ENCODE measurements around the gene HACL1.

DNA sequence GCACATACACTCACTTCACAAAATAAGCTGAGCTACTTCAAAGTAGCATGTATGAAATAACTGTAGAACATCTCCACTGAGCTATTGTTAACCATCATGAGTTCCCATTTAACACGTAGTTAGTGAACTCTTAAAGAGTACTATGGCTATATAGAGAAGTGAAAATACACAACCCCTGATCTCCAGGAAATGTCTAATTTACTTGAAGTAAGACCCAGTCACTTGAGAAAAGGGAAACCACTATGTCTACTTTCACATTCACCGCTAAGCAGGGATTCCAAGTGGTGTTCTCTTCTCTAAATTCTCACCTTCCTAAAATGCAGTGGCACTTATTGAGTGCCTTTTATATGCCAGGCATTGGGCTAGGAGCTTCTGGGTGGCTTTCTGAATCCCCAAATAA, 44.9 kb downstream of the HACL1 start:
- TF ChIP-seq CTCF (IDR thresholded peaks at IDR 0.05): no peak
- TF ChIP-seq POLR2A (IDR thresholded peaks at IDR 0.05): no peak
